GM18498 (cell line): ENCODE data around the gene RFC5.
"Not testable (repeated sequence)": the region's sequence is repeated elsewhere in the genome, so short reads cannot be mapped to it uniquely, and the experiment has no call there.

Source experiments
- ATAC-seq: cut with Tn5 transposase; IDR thresholded peaks from one replicate; pipeline ENCODE4 v1.9.1; 2021; ENCODE audit warnings: mild to moderate bottlenecking, moderate library complexity; ENCODE audit not compliant: unreplicated experiment

RFC5 gene

DNA sequence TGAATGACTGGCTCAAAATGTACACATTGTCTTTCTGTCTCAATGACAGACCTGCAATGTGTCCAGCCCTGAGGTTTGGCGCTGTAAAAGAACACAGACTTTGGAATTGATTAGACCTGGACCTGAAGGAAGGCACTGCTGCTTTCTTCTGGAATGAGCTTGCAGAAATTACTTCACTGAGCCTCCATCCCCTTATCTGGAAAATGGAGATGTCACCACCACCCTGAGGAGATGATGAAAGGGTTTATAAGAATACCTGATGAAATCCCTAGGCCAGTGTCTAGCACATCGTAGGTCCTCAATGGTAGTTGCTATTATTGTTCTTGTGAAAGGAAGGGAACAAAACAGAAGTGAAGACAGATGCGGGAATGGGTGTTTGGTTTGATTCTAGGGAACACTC, 54.1 kb downstream of the RFC5 start:
- ATAC-seq, result no peak

DNA sequence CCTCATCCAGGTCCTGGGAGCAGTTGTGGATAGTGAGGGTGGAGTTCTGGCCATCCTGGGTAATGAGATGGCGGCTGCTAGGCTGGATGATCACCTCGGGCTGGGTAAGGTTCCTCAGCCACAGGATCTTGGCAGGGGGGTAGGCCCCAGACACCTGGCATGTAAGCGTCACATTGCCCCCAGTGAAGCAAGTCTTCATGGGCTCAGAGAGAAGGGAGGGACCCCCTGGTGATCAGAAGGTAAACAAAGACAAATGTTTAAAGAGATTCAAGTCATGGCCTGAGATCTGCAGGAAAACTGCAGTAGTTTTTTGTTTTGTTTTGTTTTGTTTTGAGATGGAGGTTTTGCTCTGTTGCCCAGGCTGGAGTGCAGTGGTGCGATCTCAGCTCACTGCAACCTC, 57.3 kb downstream of the RFC5 start:
- no peak for ATAC-seq

DNA sequence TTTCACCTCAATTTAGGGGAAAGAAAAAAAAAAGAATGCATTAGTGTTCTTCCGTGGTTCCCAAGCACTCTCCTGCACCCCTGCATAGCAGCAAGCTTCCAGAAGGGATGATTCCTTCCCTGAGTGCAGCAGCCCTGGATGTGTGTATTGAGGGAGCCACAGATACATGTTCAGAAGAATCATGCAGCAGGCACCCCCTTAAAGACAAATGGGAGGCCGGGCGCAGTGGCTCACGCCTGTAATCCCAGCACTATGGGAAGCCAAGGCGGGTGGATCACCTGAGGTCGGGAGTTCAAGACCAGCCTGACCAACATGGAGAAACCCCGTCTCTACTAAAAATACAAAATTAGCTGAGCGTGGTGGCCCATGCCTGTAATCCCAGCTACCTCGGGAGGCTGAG, 65.0 kb downstream of the RFC5 start:
- not testable (repeated sequence) for ATAC-seq
